HG02759 (cell line): ENCODE measurements around the gene CREB3L1.

ENCODE experiments used
- ATAC-seq: cut with Tn5 transposase; IDR thresholded peaks from one replicate; pipeline ENCODE4 v1.9.1; 2021; ENCODE audit warnings: mild to moderate bottlenecking, moderate library complexity; ENCODE audit not compliant: unreplicated experiment

The CREB3L1 gene

DNA sequence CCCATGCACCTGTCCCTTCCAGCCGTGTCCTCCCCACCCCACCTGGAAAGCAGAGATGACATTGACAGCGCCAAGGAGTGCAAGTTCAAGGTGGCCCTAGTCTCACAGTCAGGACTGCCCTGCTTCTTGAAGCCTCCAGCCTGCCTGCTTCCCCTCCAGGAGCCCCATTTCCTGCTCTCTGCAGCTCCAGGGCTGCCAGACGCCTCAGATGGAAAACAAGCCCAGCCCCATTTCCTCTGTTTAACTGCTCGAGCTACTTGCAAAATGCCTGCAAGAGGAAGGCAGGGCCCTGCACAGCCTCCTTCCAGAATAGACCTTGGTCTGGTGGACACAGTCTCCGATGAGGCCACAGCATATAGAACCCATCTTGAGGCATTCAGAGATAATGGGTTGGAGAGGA lies 64.8 kb downstream of the CREB3L1 start:
- no peak for ATAC-seq

- ATAC-seq = no peak
Measured at GRCh38 chr11:46343520-46343919, 66.1 kb downstream of the CREB3L1 start.

- no peak for ATAC-seq
Measured at GRCh38 chr11:46345131-46345597, 67.7 kb downstream of the CREB3L1 start.

GRCh38 chr11:46345881-46346484 lies 68.5 kb downstream of the CREB3L1 start:
- ATAC-seq = no peak

DNA sequence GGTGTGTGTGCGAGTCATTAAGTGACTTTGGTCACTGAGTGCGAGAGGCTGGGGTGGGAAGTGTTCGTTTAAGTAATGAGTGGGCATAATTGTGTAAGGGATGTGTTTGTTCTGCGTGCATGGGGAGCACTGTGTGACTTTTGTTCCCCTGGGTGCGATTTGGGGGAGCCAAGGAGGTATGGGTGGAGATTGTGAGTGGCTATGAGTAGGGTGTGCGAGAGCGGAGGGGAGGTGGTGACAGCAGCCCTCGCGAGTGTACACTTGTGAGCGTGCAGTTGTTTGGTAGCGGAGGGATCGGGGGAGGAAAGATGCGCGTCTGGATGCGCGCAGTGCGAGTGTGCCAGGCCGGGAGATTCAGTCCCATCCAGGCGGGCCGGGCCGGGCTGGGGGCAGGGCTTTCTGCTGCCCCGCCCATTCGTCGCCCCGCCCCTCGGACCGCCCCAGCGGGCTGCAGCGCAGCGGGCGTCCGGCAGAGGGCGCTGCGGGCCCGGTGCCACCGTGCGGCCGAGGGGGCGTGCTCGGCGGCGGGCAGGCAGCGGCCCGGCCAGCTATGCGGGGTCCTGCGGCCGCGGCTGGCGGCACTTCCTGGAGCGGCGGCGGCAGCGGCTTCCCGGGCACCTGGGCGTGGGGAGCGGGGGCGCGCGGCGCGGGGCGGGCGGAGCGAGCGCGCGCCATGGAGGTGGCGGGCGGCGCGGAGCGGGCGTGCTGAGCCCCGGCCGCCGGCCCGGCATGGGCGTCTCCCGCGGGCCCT lies 69.6 kb downstream of the CREB3L1 start, which contains the start of gene DGKZ:
Gene DGKZ, plus strand, starts transcription at position 578 of the 751 bp plus-strand sequence. CDS start 197 bp downstream, outside the sequence.
- ATAC-seq = peak; percentile 72

GRCh38 chr11:46347637-46348311 lies 70.3 kb downstream of the CREB3L1 start:
- ATAC-seq = no peak

DNA sequence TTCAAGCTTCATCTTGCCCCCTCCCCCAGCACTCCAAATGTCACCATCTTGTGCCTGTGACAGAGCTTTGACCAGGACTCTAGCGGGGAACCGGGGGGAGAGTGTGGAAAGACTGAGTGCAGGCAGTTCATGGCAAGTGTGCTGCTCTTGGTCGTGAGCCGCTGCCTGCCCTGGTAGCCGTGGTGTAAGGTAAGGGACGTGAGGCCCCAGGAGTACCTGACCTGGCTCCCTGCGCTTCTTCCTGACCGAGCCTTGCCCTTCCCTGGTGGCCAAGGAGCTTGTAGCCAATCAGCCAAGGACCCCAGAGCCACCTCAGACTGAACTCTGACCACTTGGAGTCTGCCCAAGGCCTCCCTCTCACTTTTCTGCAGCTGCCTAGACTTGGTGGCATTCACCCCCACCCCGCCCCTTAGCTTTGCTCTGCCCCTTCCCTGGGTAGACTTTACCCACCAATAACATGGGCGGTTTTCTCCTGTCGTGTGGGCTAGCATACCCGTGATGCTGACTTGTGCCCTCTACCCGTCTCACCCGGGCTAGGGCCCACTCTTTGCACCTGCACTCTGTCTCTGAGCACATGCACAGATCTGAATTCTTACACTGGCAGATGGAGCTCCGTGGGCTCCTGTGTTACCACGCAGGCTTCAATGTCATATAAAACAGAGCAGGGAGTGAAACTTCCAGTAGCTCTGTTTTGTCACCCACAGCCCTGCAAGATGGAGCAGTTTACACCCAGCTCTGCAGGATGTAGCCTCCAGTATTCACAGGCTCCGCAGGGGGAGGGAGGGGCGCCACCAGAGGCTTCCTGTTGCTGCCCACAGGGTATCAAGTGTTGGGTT lies 71.3 kb downstream of the CREB3L1 start:
- no peak for ATAC-seq

- ATAC-seq = no peak
Measured at GRCh38 chr11:46350695-46351094, 73.2 kb downstream of the CREB3L1 start.

DNA sequence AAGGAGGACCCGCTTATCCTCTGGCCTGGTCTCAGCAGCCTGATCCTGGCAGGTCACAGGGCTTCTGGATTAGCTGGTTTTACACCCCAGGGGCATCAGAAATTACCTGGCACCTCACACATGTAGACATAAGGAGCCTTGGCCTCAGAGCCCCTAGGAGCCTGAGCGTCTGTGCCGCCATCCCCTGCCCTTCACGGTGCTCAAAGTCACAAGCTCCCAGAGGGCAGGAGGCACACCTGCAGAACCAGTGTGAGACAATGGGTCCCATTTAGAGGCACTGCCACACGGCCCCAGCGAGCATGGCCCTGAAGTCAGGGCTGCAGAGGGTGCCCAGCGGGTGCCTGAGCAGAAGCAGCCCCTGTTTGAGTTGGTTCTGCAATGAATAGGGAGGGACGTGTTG lies 73.7 kb downstream of the CREB3L1 start:
- ATAC-seq = no peak

GRCh38 chr11:46351606-46352005 lies 74.1 kb downstream of the CREB3L1 start:
- no peak for ATAC-seq

- ATAC-seq = no peak
Measured at GRCh38 chr11:46352063-46352841, 74.8 kb downstream of the CREB3L1 start.

GRCh38 chr11:46353698-46354097 lies 76.2 kb downstream of the CREB3L1 start:
- no peak for ATAC-seq

- no peak for ATAC-seq
Measured at GRCh38 chr11:46356924-46357482, 79.5 kb downstream of the CREB3L1 start.

DNA sequence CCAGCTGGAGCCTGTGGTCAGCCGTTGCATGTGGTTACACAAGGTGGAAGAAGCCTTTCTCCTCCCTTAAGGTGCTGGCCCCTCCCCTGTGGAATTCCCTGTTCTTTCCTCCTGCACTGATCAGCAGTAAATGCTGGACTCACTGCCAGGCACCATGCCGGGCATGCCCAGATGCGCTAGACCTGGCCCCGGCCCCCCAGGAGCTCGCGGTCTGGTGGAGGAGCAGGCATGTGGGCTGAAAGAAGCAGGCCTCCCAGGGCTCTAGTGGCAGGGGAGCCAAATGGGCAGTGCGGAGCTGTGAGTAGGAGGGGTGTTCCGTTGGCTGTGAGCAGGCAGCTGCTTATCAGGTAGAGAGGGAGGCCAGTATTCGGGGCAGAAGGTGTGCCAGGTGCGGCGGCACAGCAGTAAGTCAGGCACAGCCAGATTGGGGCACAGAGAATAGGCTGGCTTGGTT lies 80.0 kb downstream of the CREB3L1 start:
- no peak for ATAC-seq

- no peak for ATAC-seq
Measured at GRCh38 chr11:46359953-46360352, 82.5 kb downstream of the CREB3L1 start.

- ATAC-seq = peak; percentile 25
Measured at GRCh38 chr11:46360878-46361277, 83.4 kb downstream of the CREB3L1 start.

GRCh38 chr11:46361283-46362155 lies 84.1 kb downstream of the CREB3L1 start:
- ATAC-seq = peak; percentile 95

GRCh38 chr11:46362156-46363030 lies 84.9 kb downstream of the CREB3L1 start:
- peak; percentile 4 for ATAC-seq
